NK-92 (cell line): ENCODE measurements around the gene NFE2L1.

Source experiments
- DNase-seq: peaks from one replicate; lab custom pipeline; 2025; ENCODE audit not compliant: unreplicated experiment; lab: John Stamatoyannopoulos, UW

The NFE2L1 gene

DNA sequence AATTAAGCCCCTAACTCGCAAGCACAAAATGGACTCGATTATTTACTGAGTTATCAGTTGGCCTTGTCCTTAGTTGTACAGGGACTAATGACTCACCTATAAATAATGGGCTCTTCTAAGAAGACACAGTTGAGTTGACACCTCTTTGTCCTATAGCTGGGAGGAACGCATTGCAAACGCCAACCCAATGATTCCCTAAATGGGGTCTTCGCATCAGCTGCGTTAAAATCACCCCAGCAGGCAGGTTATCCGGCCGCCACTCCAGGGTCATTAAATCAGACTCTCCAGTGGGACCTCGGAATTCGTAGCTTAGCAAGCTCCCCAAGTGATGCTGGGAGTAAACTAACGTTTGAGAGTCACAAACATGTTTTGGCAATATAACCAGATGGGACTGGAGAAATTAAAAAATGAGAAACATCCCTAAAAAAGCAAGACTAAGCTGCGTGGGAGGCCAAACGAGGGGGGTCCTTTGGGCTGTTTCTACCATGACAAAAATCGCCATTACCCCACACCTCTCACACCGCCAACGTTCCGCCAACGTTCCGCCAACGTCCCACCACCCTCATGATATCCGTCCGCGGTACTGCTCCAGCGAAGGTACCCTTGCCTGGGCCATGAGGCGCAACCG, 932 bp upstream of the NFE2L1 start:
- no peak for DNase-seq

DNA sequence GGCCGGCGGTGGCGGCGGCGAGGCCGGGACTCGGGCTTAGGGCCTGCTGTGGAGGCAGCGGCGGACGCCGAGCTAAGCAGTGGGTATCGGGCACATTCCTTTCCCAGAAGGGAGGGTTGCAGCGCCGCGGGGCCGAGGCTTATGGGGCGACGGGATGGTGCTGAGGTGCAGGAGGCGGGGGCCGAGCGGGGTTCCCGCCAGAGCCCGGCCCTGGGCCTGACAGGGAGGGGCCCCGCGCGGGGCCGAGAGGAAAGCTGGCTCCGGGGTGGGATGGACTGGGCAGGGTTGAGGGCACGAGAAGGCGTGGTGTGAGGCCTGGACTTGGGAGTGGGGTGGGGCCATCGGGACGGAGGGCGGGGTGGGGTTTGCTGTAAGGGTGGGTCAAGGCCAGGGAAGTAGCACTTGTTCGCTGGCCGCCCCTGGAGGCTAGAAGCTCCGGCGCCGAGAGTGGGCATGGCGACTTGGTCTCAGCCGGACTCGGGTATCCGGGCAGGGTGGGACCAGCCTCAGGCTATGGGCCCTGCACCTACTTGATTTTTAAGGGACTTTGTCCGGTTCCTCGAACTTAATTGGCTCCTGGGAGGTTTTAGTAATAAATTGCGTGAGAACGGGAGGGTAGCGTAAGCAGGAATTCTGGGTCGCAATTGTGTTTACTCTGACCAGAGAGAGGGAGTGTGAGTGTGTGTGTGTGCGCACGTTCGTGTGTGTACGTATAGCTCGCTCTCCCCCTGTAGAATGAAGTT, 396 bp downstream of the NFE2L1 start:
- no peak for DNase-seq

- no peak for DNase-seq
These were observed 3.1 kb downstream of the NFE2L1 start for GRCh38 chr17:48051283-48051682.

DNA sequence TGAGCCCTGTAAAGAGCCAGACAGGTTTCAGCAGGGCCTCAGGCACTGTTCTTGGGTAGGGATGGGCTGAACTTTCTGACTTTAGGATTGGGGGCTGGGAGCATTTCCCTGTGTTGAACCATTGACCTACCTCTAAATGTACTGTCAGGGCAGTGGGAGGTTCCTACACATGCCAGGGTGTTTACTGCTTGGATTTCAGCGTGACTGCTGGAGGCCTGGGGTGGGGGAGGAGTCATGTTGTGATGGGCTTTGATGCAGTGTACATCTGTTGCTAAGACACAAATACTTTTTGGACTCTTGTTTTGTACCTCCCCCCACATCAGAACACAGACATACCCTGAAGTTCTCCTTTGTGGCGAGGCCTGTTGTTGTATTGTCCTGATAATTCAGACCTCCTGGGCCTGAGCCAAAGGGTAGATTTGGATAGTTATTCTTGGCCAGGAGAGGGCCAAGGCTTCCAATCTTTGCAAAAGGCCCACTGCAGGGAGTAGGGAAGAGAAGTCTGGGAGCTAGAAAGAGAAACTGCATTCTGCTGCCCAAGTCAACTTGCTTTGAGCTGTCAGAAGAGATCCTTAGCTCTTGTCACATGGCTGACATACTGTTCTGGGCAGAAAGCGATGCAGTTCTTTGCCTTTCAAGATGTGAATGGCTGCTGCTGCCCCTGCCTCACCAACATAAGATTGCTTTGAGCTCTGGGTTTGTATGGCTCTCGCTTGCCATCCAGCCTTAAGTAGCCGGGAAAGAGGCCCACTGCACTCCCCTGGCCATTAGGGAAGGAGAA, 3.7 kb downstream of the NFE2L1 start:
- no peak for DNase-seq

- no peak for DNase-seq
These were observed 5.0 kb downstream of the NFE2L1 start for GRCh38 chr17:48052956-48053757.

- no peak for DNase-seq
These were observed 5.6 kb downstream of the NFE2L1 start for GRCh38 chr17:48053758-48054237.

DNA sequence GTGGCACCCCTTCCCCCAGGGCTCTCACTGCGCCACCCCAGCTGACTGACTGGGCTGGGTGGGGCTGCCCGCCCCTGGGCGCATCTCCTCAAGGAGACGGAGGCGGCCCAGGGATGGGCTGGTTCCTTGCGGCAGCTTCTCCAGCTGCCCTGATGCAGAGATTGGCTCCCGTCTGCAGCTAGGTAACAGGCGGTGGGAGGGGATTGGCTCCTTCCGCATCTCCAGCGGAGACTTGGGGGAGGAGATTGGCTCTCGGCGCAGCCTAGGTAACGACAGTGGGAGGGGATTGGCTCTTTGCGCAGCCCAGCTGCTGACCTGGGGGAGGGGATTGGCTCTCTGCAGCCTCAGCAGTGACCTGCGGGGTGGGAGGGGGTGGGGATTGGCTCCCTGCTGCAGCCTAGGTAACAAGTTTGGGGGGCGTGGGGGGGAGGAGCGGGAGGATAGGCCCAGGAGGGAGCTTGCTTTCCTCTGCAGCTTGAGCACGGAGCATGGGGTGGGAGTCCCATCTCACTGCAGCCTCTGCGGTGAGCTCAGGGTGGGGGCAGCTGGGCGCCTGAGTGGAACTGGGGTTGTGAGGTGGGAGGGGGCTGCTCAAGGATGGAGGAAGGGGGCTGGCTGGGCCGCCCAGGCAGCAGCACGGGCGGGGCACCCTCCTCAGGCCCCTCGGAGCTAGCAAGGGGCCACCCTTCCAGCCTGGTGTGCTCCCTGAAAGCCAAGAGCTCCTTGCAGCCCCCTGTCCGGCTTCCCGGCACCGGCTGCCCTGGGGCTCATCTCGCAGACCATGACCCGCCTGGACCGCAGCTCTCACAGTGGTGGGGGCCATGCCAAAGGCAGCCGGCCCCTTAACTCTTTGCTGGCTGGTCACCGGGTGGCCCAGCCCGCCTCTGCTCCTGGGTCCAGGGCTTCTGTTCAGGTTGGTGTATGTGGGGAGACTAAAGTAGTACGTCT, 6.4 kb downstream of the NFE2L1 start:
- DNase-seq, result no peak

DNA sequence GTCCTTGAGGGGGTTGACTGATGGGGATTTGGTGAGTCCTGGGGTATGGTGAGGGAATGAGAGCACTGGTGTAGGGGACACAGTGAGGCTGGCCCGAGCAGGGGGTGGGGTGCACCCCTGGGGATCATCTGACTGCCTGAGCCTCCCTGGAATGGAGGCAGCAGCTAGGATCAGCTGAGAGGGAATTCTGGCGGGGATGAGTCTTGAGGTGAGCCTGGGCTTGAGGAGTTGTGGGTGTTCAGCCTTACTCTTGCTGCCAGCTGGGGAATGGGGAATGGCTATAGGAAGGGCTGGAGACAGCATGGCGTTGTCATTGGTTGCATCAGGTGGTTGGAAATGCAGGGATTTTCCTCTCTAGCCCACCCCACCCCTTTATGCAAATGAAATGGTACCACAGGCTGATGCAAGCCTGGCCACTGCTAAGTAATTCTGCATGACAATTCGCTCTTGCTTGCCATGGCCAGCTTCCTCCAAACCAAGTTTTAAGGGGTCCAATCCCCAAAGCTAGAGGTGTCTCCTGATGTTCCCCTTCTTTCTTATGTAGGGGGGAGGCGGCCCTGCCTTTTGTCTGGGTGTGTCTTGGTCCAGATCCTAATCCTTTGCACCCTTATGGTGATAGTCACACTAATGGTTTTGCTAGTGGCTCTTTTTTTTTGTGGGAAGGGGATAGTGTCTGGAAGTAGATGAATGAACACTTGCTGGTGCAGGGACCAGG, 7.5 kb downstream of the NFE2L1 start:
- no peak for DNase-seq

GRCh38 chr17:48056246-48056745, 8.1 kb downstream of the NFE2L1 start:
- no peak for DNase-seq

DNA sequence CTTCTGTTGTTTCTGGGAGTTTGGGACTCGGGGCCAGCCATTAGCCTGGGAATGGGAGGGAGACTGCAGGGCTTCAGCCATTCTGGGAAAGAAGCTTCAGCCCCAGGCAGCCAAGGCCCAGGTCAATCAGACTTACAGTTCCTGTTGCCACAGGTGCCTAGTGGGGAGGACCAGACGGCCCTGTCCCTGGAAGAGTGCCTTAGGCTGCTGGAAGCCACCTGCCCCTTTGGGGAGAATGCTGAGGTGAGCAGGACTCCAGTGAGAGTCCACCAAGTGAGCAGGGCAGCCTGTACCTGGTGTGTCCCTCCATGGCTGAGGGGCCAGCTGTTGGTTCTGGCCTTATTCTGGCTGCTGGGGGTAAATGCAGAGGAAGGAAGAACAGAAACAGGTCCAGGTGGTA, 8.7 kb downstream of the NFE2L1 start:
- no peak for DNase-seq

DNA sequence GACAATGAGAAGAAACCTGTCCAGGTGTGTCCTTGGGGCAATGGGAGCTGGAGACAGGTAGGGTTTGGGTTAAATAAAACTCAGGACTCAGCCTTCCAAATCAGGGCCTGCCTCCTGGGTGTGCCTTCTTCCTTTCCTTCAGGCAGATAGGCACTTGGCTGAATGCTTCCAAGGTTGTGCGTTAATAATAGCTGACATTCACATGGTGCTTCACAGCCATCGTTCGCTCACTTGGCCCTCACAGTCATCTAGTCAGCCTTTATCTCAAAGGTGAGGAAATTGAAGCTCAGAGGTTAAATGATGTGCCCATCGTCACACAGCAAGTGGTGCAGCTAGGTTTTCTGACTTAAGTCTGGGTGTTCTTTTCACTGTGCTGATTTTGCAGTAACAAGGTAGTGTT, 9.5 kb downstream of the NFE2L1 start:
- DNase-seq, result no peak

DNA sequence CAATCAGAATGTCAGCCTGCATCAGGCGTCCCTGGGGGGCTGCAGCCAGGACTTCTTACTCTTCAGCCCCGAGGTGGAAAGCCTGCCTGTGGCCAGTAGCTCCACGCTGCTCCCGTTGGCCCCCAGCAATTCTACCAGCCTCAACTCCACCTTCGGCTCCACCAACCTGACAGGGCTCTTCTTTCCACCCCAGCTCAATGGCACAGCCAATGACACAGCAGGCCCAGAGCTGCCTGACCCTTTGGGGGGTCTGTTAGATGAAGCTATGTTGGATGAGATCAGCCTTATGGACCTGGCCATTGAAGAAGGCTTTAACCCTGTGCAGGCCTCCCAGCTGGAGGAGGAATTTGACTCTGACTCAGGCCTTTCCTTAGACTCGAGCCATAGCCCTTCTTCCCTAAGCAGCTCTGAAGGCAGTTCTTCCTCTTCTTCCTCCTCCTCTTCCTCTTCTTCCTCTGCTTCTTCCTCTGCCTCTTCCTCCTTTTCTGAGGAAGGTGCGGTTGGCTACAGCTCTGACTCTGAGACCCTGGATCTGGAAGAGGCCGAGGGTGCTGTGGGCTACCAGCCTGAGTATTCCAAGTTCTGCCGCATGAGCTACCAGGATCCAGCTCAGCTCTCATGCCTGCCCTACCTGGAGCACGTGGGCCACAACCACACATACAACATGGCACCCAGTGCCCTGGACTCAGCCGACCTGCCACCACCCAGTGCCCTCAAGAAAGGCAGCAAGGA, 10.4 kb downstream of the NFE2L1 start:
- no peak for DNase-seq

DNA sequence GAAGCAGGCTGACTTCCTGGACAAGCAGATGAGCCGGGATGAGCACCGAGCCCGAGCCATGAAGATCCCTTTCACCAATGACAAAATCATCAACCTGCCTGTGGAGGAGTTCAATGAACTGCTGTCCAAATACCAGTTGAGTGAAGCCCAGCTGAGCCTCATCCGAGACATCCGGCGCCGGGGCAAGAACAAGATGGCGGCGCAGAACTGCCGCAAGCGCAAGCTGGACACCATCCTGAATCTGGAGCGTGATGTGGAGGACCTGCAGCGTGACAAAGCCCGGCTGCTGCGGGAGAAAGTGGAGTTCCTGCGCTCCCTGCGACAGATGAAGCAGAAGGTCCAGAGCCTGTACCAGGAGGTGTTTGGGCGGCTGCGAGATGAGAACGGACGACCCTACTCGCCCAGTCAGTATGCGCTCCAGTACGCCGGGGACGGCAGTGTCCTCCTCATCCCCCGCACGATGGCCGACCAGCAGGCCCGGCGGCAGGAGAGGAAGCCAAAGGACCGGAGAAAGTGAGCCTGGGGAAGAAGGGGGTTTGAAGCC, 11.0 kb downstream of the NFE2L1 start:
- DNase-seq, result no peak

GRCh38 chr17:48060249-48060648, 12.1 kb downstream of the NFE2L1 start:
- no peak for DNase-seq

GRCh38 chr17:48062273-48062672, 14.1 kb downstream of the NFE2L1 start:
- no peak for DNase-seq

- DNase-seq, result no peak
These were observed 16.5 kb downstream of the NFE2L1 start for GRCh38 chr17:48064638-48065037.

- no peak for DNase-seq
These were observed 18.0 kb downstream of the NFE2L1 start for GRCh38 chr17:48066192-48066591.

- no peak for DNase-seq
These were observed 18.5 kb downstream of the NFE2L1 start for GRCh38 chr17:48066656-48067055.
